Spleen (tissue), 11 donors: ENCODE measurements around the gene MTA1. TPM values are rescaled to one million over a fixed set of nuclear protein-coding genes. Genes with fewer than 3 reads are reported as not detected.
A peak's percentile ranks its signal among the peaks of the same experiment; 100 is the strongest.

Experiments used
- DNase-seq: peaks from one replicate; pipeline ENCODE4 v3.0.0-alpha.2; 2020
- H3K27ac ChIP-seq, 8 donors: fragments of 200-600 bp; sonication (generic) in 7 of 8; 1 replicate in 4 of 8; 2 replicates in 4 of 8; pipeline versions ENCODE4 v1.5.0 to v1.8.0; 2016 to 2021; ENCODE audit warnings: inconsistent platforms in 4 of 8, mild to moderate bottlenecking in 4 of 8, moderate library complexity in 1 of 8
- H3K27me3 ChIP-seq, 7 donors: fragments of 200-600 bp; sonication (generic) in 6 of 7; replicated peaks in 1 of 7; 1 replicate in 4 of 7; 2 replicates in 3 of 7; pipeline versions ENCODE4 v1.5.0 to v1.8.0; 2016 to 2021; ENCODE audit warnings: inconsistent platforms in 3 of 7, mild to moderate bottlenecking in 1 of 7
- H3K36me3 ChIP-seq, 6 donors: fragments of 200-600 bp; sonication (generic) in 5 of 6; 1 replicate in 4 of 6; 2 replicates in 2 of 6; pipeline versions ENCODE4 v1.5.0 to v1.8.0; 2016 to 2021; ENCODE audit warnings: inconsistent platforms in 2 of 6
- H3K4me1 ChIP-seq, 6 donors: fragments of 200-600 bp; sonication (generic) in 5 of 6; 1 replicate in 3 of 6; 2 replicates in 3 of 6; pipeline versions ENCODE4 v1.5.0 to v1.8.0; 2016 to 2021; ENCODE audit warnings: inconsistent platforms in 3 of 6
- H3K4me3 ChIP-seq, 8 donors: fragments of 200-600 bp; sonication (generic) in 7 of 8; 1 replicate in 4 of 8; 2 replicates in 4 of 8; pipeline versions ENCODE4 v1.5.0 to v1.8.0; 2016 to 2021; ENCODE audit warnings: inconsistent platforms in 4 of 8, mild to moderate bottlenecking in 4 of 8, moderate library complexity in 2 of 8
- H3K9me3 ChIP-seq, 8 donors: fragments of 200-600 bp; sonication (generic) in 7 of 8; 1 replicate in 4 of 8; 2 replicates in 4 of 8; pipeline versions ENCODE4 v1.5.0 to v1.8.0; 2016 to 2021; ENCODE audit warnings: inconsistent platforms in 4 of 8
- CTCF ChIP-seq, 11 experiments: fragments of 200-600 bp in 7 of 11; fragments of 450-650 bp in 4 of 11; sonication (generic) in 4 of 11; IDR thresholded peaks in 8 of 11; conservative IDR thresholded peaks in 3 of 11; 1 replicate in 7 of 11; 2 replicates in 4 of 11; pipeline versions ENCODE4 v1.4.0 to v1.8.0; 2016 to 2021; ENCODE audit warnings: antibody characterized with exemption in 11 of 11, inconsistent platforms in 4 of 11, mild to moderate bottlenecking in 1 of 11
- POLR2A ChIP-seq, 3 donors: fragments of 450-650 bp; IDR thresholded peaks; one replicate each; pipeline ENCODE4 v1.5.1; 2017; ENCODE audit warnings: antibody characterized with exemption in 3 of 3, mild to moderate bottlenecking in 1 of 3
- POLR2AphosphoS5 ChIP-seq, 3 donors: sonication (generic); formaldehyde crosslinking; IDR thresholded peaks; one replicate each; pipeline ENCODE4 v1.5.1; 2017; ENCODE audit warnings: antibody characterized with exemption in 3 of 3
- WGBS, 5 donors: extraction: QIAGEN DNeasy Blood & Tissue Kit in 3 of 5; methylation state at CpG; one replicate each; pipeline versions ENCODE4 v1.1.5 to v1.1.7; 2013 to 2018; 5-methylcytosine and 5-hydroxymethylcytosine counted together
- intact Hi-C: fragments of 100-400 bp; cut with DNase I; formaldehyde crosslinking; loops from one replicate; pipeline ENCODE4 v1.15.0; 2023; ENCODE audit warnings: low total_unique reads
- polyA plus RNA-seq, 3 donors: library from polyadenylated mRNA; stranded (reverse); fragments of 200-250 nt; gene quantifications; one replicate each; pipeline ENCODE4 v1.2.1, GENCODE V29; 2013
- total RNA-seq, 7 donors: library from RNA; depleted of rRNA in 3 of 7; stranded (reverse); fragments of >200 nt in 3 of 7; fragmentation: NEBNext Ultra II Directional in 4 of 7; extraction: Animal tissue kit (Norgen Biotek cat#: 25700) in 4 of 7; gene quantifications; one replicate each; pipeline versions ENCODE4 v1.1.0 to v1.2.1, GENCODE V29; 2016 to 2021
- donor health status: healthy with polysubstance abuse.
- donor health status: DM: no; HTN: no; CAD: no; lungs with moderate emphysema.
- donor health status: DM: no; HTN: no; CAD: no.
- donor health status: Bipolar disorder and iron deficiency.
- donor health status: healthy.
- donor health status: DM: no; HTN: no; CAD: no.
- donor health status: DM: yes; HTN: yes; CAD: no.

Gene MTA1
- total and polyA plus RNA-seq, 10 donors, result 33.0 to 128 (median 78.2) TPM

- H3K4me1 ChIP-seq, result peaks cover 0 to 14% (median 0%) of the 10 kb centered on the region in 6 donors
- H3K36me3 ChIP-seq, result peaks cover 0 to 54% (median 34%) of the 10 kb centered on the region in 6 donors
- intact Hi-C loops, result no loop called here
- TF ChIP-seq POLR2A (IDR thresholded peaks at IDR 0.05) (no peak), CTCF (IDR thresholded peaks at IDR 0.05 in 8 of 11, conservative IDR thresholded peaks at IDR 0.05 in 3 of 11) (no peak), POLR2AphosphoS5 (IDR thresholded peaks at IDR 0.05) (no peak)
- WGBS, 5 donors, result 84 to 96% (median 93%) methylated on average over 7 to 17 of the region's 17 CpGs
- DNase-seq, result no peak
- H3K4me3 ChIP-seq, result no peak overlapping the region
- no peak overlapping the region for H3K27ac ChIP-seq
- H3K27me3 ChIP-seq, result no peaks in the 10 kb centered on the region
- H3K9me3 ChIP-seq, result no peaks in the 10 kb centered on the region
These were observed 40.5 kb upstream of the MTA1 start for GRCh38 chr14:105378873-105379685.

DNA sequence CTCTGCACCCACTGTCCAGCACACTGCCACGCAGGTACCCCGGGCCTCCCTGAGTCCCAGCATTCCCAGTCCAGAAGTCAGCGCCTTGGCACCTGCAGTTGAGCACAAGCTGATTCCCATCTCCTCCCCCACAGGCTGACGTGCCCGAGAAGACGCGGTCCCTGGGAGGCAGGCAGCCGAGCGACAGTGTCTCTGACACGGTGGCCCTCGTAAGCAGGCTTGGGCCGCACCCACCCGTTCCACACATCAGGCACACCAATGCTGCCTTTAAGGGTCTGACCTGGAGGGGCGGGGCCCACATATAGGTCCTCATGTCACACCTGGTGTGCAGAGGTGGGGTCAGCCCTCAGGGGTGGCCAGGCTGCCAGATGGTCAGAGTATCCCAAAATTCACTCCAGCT is 39.7 kb upstream of the MTA1 start:
- intact Hi-C loops, result no loop called here
- H3K27ac ChIP-seq, result no peak overlapping the region
- peaks cover 0 to 14% (median 0%) of the 10 kb centered on the region in 6 donors for H3K4me1 ChIP-seq
- 94 to 99% (median 96%) methylated on average over 14 of the region's 14 CpGs for whole genome bisulfite sequencing, 5 donors
- no peaks in the 10 kb centered on the region for H3K9me3 ChIP-seq
- TF ChIP-seq POLR2AphosphoS5 (IDR thresholded peaks at IDR 0.05), result peak in 1 of 3 donors; percentile 16
- no peak for TF ChIP-seq CTCF (IDR thresholded peaks at IDR 0.05 in 8 of 11, conservative IDR thresholded peaks at IDR 0.05 in 3 of 11)
- peaks cover 0 to 63% (median 43%) of the 10 kb centered on the region in 6 donors for H3K36me3 ChIP-seq
- H3K27me3 ChIP-seq, result no peaks in the 10 kb centered on the region
- no peak for DNase-seq
- H3K4me3 ChIP-seq, result no peak overlapping the region

DNA sequence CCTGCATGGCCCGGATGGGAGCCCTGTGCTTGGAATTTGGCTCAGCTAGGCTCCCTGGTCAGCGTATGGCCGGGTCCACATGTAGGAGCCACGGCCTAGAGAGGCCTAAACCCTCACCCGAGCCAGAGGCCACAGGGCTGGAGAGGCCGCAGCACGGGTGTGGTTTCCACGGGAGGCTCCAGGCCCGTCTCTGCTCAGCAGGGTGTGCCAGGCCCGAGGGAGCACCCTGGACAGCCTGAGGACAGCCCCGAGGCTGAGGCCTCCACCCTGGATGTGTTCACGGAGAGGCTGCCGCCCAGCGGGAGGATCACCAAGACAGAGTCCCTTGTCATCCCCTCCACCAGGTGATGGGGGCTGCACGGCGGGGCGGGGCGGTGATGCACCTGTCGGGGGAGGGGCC is 38.9 kb upstream of the MTA1 start:
- Histone ChIP-seq H3K9me3 (no peaks in the 10 kb centered on the region), H3K36me3 (peaks cover 0 to 71% (median 50%) of the 10 kb centered on the region in 6 donors), H3K4me3 (no peak overlapping the region), H3K27me3 (no peaks in the 10 kb centered on the region), H3K27ac (no peak overlapping the region), H3K4me1 (peaks cover 0 to 10% (median 0%) of the 10 kb centered on the region in 6 donors)
- WGBS, 5 donors, result 88 to 96% (median 93%) methylated on average over 5 to 19 of the region's 19 CpGs
- intact Hi-C loops, result no loop called here
- DNase-seq, result no peak
- TF ChIP-seq POLR2AphosphoS5 (IDR thresholded peaks at IDR 0.05) (no peak), POLR2A (IDR thresholded peaks at IDR 0.05) (no peak), CTCF (IDR thresholded peaks at IDR 0.05 in 8 of 11, conservative IDR thresholded peaks at IDR 0.05 in 3 of 11) (no peak)
